H9 (cell line): Measurements from ENCODE around the gene MMP15. TPM values are rescaled to one million over a fixed set of nuclear protein-coding genes. Genes with fewer than 3 reads are reported as not detected.
"Not testable (repeated sequence)": the region's sequence is repeated elsewhere in the genome, so short reads cannot be mapped to it uniquely, and the experiment has no call there.

Source experiments
- DNase-seq: peaks from one replicate; pipeline ENCODE4 v3.0.0-alpha.2; 2017
- H2AFZ ChIP-seq: one replicate; pipeline ENCODE4 v1.6.1; 2013; ENCODE audit warnings: mild to moderate bottlenecking, low read length, control low read depth, moderate library complexity
- H2AK5ac ChIP-seq: 2 replicates; pipeline ENCODE4 v1.6.1; 2013; ENCODE audit warnings: low read length, control low read depth, mixed read lengths; ENCODE audit not compliant: insufficient read length
- H2BK120ac ChIP-seq: one replicate; pipeline ENCODE4 v1.6.1; 2013; ENCODE audit warnings: low read depth, mild to moderate bottlenecking, low read length, control low read depth, inconsistent platforms; ENCODE audit not compliant: poor library complexity, severe bottlenecking
- H2BK12ac ChIP-seq: 2 replicates; pipeline ENCODE4 v1.6.1; 2013; ENCODE audit warnings: low read length, control low read depth, mixed read lengths, low read depth; ENCODE audit not compliant: insufficient read length
- H2BK15ac ChIP-seq: 2 replicates; pipeline ENCODE4 v1.6.1; 2013; ENCODE audit warnings: low read depth, low read length, control low read depth
- H2BK20ac ChIP-seq: one replicate; pipeline ENCODE4 v1.6.1; 2013; ENCODE audit warnings: low read depth, mild to moderate bottlenecking, low read length, control low read depth, inconsistent platforms; ENCODE audit not compliant: poor library complexity, severe bottlenecking
- H2BK5ac ChIP-seq: 2 replicates; pipeline ENCODE4 v1.6.1; 2013; ENCODE audit warnings: low read length, control low read depth, mixed read lengths; ENCODE audit not compliant: insufficient read length
- H3K14ac ChIP-seq: 2 replicates; pipeline ENCODE4 v1.6.1; 2013; ENCODE audit warnings: low read length, control low read depth; ENCODE audit not compliant: insufficient read depth
- H3K18ac ChIP-seq: 2 replicates; pipeline ENCODE4 v1.6.1; 2013; ENCODE audit warnings: low read depth, mild to moderate bottlenecking, mixed read lengths, low read length, control low read depth; ENCODE audit not compliant: insufficient read length
- H3K23ac ChIP-seq: 2 replicates; pipeline ENCODE4 v1.6.1; 2013; ENCODE audit warnings: low read length, control low read depth, mixed read lengths, low read depth; ENCODE audit not compliant: insufficient read length
- H3K23me2 ChIP-seq: 2 replicates; pipeline ENCODE4 v1.6.1; 2013; ENCODE audit warnings: low read depth, mild to moderate bottlenecking, mixed read lengths, low read length, control low read depth; ENCODE audit not compliant: insufficient read length, poor library complexity, severe bottlenecking
- H3K27ac ChIP-seq: 2 replicates; pipeline ENCODE4 v1.5.1; 2013; ENCODE audit warnings: low read length, control low read depth, mixed read lengths, low read depth; ENCODE audit not compliant: insufficient read length
- H3K27me3 ChIP-seq: 2 replicates; pipeline ENCODE4 v1.6.1; 2013; ENCODE audit warnings: low read length, control low read depth, inconsistent platforms; ENCODE audit not compliant: insufficient read depth
- H3K4ac ChIP-seq: 2 replicates; pipeline ENCODE4 v1.6.1; 2013; ENCODE audit warnings: low read depth, mild to moderate bottlenecking, control low read depth, inconsistent platforms, low read length, moderate library complexity
- H3K4me1 ChIP-seq: 2 replicates; pipeline ENCODE4 v1.6.1; 2013; ENCODE audit warnings: low read length, control low read depth, inconsistent platforms; ENCODE audit not compliant: insufficient read depth
- H3K4me2 ChIP-seq: 2 replicates; pipeline ENCODE4 v1.6.1; 2013; ENCODE audit warnings: low read length, control low read depth, mixed read lengths; ENCODE audit not compliant: insufficient read length, insufficient read depth
- H3K56ac ChIP-seq: 2 replicates; pipeline ENCODE4 v1.6.1; 2013; ENCODE audit warnings: low read depth, mild to moderate bottlenecking, mixed read lengths, low read length, control low read depth; ENCODE audit not compliant: insufficient read length
- H3K79me1 ChIP-seq: 2 replicates; pipeline ENCODE4 v1.6.1; 2013; ENCODE audit warnings: low read depth, mild to moderate bottlenecking, moderate library complexity, low read length, control low read depth, inconsistent platforms; ENCODE audit not compliant: insufficient read depth, poor library complexity, severe bottlenecking
- H3K79me2 ChIP-seq: 2 replicates; pipeline ENCODE4 v1.6.1; 2013; ENCODE audit warnings: low read length, control low read depth, inconsistent platforms; ENCODE audit not compliant: insufficient read depth
- H3K9ac ChIP-seq: 2 replicates; pipeline ENCODE4 v1.6.1; 2013; ENCODE audit warnings: low read length, control low read depth, mixed read lengths; ENCODE audit not compliant: insufficient read length; ENCODE audit errors: extremely low read depth
- H3K9me3 ChIP-seq: one replicate; pipeline ENCODE4 v1.6.1; 2013; ENCODE audit warnings: low read depth, low read length, inconsistent platforms; ENCODE audit not compliant: control insufficient read depth
- H3T11ph ChIP-seq: one replicate; pipeline ENCODE4 v1.6.1; 2013; ENCODE audit warnings: mild to moderate bottlenecking, low read length, control low read depth, inconsistent platforms
- H4K20me1 ChIP-seq: one replicate; pipeline ENCODE4 v1.6.1; 2013; ENCODE audit not compliant: control insufficient read depth, insufficient read length, insufficient read depth
- H4K5ac ChIP-seq: 2 replicates; pipeline ENCODE4 v1.6.1; 2013; ENCODE audit warnings: low read depth, mild to moderate bottlenecking, mixed read lengths, low read length, control low read depth; ENCODE audit not compliant: insufficient read length
- H4K8ac ChIP-seq: replicated peaks from 2 replicates; pipeline ENCODE4 v1.6.1; 2013; ENCODE audit warnings: low read length, control low read depth, mixed read lengths, low read depth; ENCODE audit not compliant: insufficient read length
- H4K91ac ChIP-seq: 2 replicates; pipeline ENCODE4 v1.6.1; 2013; ENCODE audit warnings: low read depth, mild to moderate bottlenecking, moderate library complexity, mixed read lengths, low read length, control low read depth; ENCODE audit not compliant: insufficient read length
- H3K27ac Mint-ChIP-seq, 3 experiments: 2 replicates in 2 of 3; 3 replicates in 1 of 3; pipeline ENCODE4 v1.8.0; 2020 to 2021; ENCODE audit warnings: mixed read lengths in 3 of 3, mild to moderate bottlenecking in 1 of 3, moderate library complexity in 1 of 3
- H3K27me3 Mint-ChIP-seq: 2 replicates; pipeline ENCODE4 v1.8.0; 2021; ENCODE audit warnings: low read depth, mild to moderate bottlenecking, moderate library complexity, mixed read lengths
- H3K36me3 Mint-ChIP-seq, 3 experiments: 2 replicates in 2 of 3; 3 replicates in 1 of 3; pipeline ENCODE4 v1.8.0; 2020 to 2021; ENCODE audit warnings: low read depth in 3 of 3, mixed read lengths in 3 of 3; ENCODE audit not compliant: insufficient read depth in 1 of 3
- H3K4me1 Mint-ChIP-seq, 2 experiments: 2 replicates each; pipeline ENCODE4 v1.8.0; 2020; ENCODE audit warnings: mixed read lengths in 2 of 2
- H3K4me3 Mint-ChIP-seq, 2 experiments: 2 replicates in 1 of 2; 3 replicates in 1 of 2; pipeline ENCODE4 v1.8.0; 2020 to 2021; ENCODE audit warnings: mild to moderate bottlenecking in 2 of 2, mixed read lengths in 2 of 2, moderate library complexity in 1 of 2
- H3K9me3 Mint-ChIP-seq, 2 experiments: 2 replicates in 1 of 2; 3 replicates in 1 of 2; pipeline ENCODE4 v1.8.0; 2020; ENCODE audit warnings: mild to moderate bottlenecking in 2 of 2, mixed read lengths in 2 of 2, moderate library complexity in 1 of 2
- CTCF ChIP-seq: fragments of 200-600 bp; sonication (generic); conservative IDR thresholded peaks from 3 replicates; pipeline ENCODE4 v1.8.0; 2021; ENCODE audit warnings: antibody characterized with exemption, mild to moderate bottlenecking
- WGBS: extraction: QIAGEN DNeasy Blood & Tissue Kit; methylation state at CpG from one replicate; pipeline ENCODE4 v1.1.7; 2013; ENCODE audit warnings: missing lambda C conversion rate, low lambda C conversion rate, mixed read lengths; ENCODE audit not compliant: insufficient read length; ENCODE audit errors: extremely low coverage; 5-methylcytosine and 5-hydroxymethylcytosine counted together
- total RNA-seq: library from RNA; stranded (reverse); gene quantifications from 2 replicates; pipeline ENCODE4 v1.2.1, GENCODE V29; 2021

Gene MMP15
- total RNA-seq, 1 experiment from 2014 or later: 32.9 TPM

GRCh38 chr16:58070585-58070984, 45.0 kb downstream of the MMP15 start:
- H3K27ac ChIP-seq: no peak overlapping the region
- H4K5ac ChIP-seq: no peak overlapping the region
- no peak overlapping the region for H2BK120ac ChIP-seq
- no peak overlapping the region for H3K27ac Mint-ChIP-seq
- H3K79me2 ChIP-seq: no peaks in the 10 kb centered on the region
- H3K4me1 Mint-ChIP-seq: no peaks in the 10 kb centered on the region
- no peak overlapping the region for H3T11ph ChIP-seq
- no peak overlapping the region for H2BK20ac ChIP-seq
- no peak overlapping the region for H3K18ac ChIP-seq
- H3K56ac ChIP-seq: no peak overlapping the region
- no peak overlapping the region for H2AFZ ChIP-seq
- no peaks in the 10 kb centered on the region for H3K9me3 ChIP-seq
- H2BK15ac ChIP-seq: no peak overlapping the region
- H4K91ac ChIP-seq: no peak overlapping the region
- no peaks in the 10 kb centered on the region for H3K79me1 ChIP-seq
- no peak overlapping the region for H4K8ac ChIP-seq
- no peaks in the 10 kb centered on the region for H3K27me3 Mint-ChIP-seq
- no peak overlapping the region for H3K14ac ChIP-seq
- H3K23ac ChIP-seq: no peak overlapping the region
- no peaks in the 10 kb centered on the region for H3K4me1 ChIP-seq
- no peak overlapping the region for H3K4me3 Mint-ChIP-seq
- no peak overlapping the region for H3K9ac ChIP-seq
- no peaks in the 10 kb centered on the region for H3K27me3 ChIP-seq
- H3K4me2 ChIP-seq: no peak overlapping the region
- no peaks in the 10 kb centered on the region for H3K36me3 Mint-ChIP-seq
- H3K9me3 Mint-ChIP-seq: peaks cover 2 to 6% of the 10 kb centered on the region in 2 experiments; a peak in 2 of 5 replicates
- no CpG with 5 or more reads among the region's 4 CpGs for WGBS
- no peak for DNase-seq
- H2BK12ac ChIP-seq: no peak overlapping the region
- no peak overlapping the region for H2BK5ac ChIP-seq
- H3K4ac ChIP-seq: no peak overlapping the region
- H3K23me2 ChIP-seq: no peaks in the 10 kb centered on the region
- no peak overlapping the region for H2AK5ac ChIP-seq
- H4K20me1 ChIP-seq: no peaks in the 10 kb centered on the region
- no peak for TF ChIP-seq CTCF

- not testable (repeated sequence) for H3K27ac ChIP-seq, H3K23ac ChIP-seq, H3K23me2 ChIP-seq, H3K27ac Mint-ChIP-seq, H3K4ac ChIP-seq, H2BK120ac ChIP-seq, H2BK5ac ChIP-seq, H3K4me1 Mint-ChIP-seq, H4K5ac ChIP-seq, H2AK5ac ChIP-seq, H4K91ac ChIP-seq, H4K20me1 ChIP-seq, H3K79me2 ChIP-seq, H3K18ac ChIP-seq, H3K27me3 Mint-ChIP-seq, DNase-seq, H3K9ac ChIP-seq, H2BK15ac ChIP-seq, H3K56ac ChIP-seq, H4K8ac ChIP-seq, H2BK20ac ChIP-seq, H3K4me1 ChIP-seq, H3K27me3 ChIP-seq, H3T11ph ChIP-seq, H3K4me3 Mint-ChIP-seq, H2AFZ ChIP-seq, H3K9me3 ChIP-seq, H2BK12ac ChIP-seq, H3K14ac ChIP-seq, H3K79me1 ChIP-seq, H3K36me3 Mint-ChIP-seq, H3K4me2 ChIP-seq
- WGBS: no CpG with 5 or more reads among the region's 5 CpGs
- H3K9me3 Mint-ChIP-seq: peaks cover 9 to 12% of the 10 kb centered on the region in 2 experiments; a peak in 3 of 5 replicates
Observed at GRCh38 chr16:58072134-58072533, 46.6 kb downstream of the MMP15 start.
